ENCODE results near the gene FBXL13. TPM values are rescaled to one million over a fixed set of nuclear protein-coding genes. Genes with fewer than 3 reads are reported as not detected.
"Not testable (repeated sequence)": the region's sequence is repeated elsewhere in the genome, so short reads cannot be mapped to it uniquely, and the experiment has no call there.

Gene FBXL13
- total RNA-seq, 2 experiments from 2014 or later, result 0.54 to 0.74 TPM

- intact Hi-C loops (cut with micrococcal nuclease), result no loop called here
- H3K27ac Mint-ChIP-seq, result no peak overlapping the region
- H3K9me3 Mint-ChIP-seq, result peaks cover 19% of the 10 kb centered on the region
- DNase-seq, result no peak
- CTCF ChIA-PET, result interaction anchor here (1.2 kb wide), 1 partner anchor 15 kb away, joined by 3 read pairs; no protein-coding TSS in a partner anchor
- H3K4me1 Mint-ChIP-seq (ENCODE audit: low read depth), result peaks cover 7% of the 10 kb centered on the region
- no peak overlapping the region for H3K4me3 Mint-ChIP-seq
- no peaks in the 10 kb centered on the region for H3K27me3 Mint-ChIP-seq (ENCODE audit: low read depth)
- H3K36me3 Mint-ChIP-seq (ENCODE audit: low read depth), result peaks cover 39% of the 10 kb centered on the region
These were observed 31.6 kb upstream of the FBXL13 start for GRCh38 chr7:103106005-103106702.

- Mint-ChIP-seq H3K27me3 (ENCODE audit: low read depth) (no peaks in the 10 kb centered on the region), H3K4me1 (ENCODE audit: low read depth) (no peaks in the 10 kb centered on the region), H3K4me3 (no peak overlapping the region), H3K9me3 (no peaks in the 10 kb centered on the region), H3K36me3 (ENCODE audit: low read depth) (peaks cover 10% of the 10 kb centered on the region), H3K27ac (no peak overlapping the region)
- no peak for DNase-seq
- intact Hi-C loops (cut with micrococcal nuclease), result no loop called here
- CTCF ChIA-PET, result no interaction called here
These were observed 26.9 kb upstream of the FBXL13 start for GRCh38 chr7:103101543-103101942.

- no peaks in the 10 kb centered on the region for H3K27me3 Mint-ChIP-seq (ENCODE audit: low read depth)
- H3K4me1 Mint-ChIP-seq (ENCODE audit: low read depth), result no peaks in the 10 kb centered on the region
- peak overlapping the region; percentile 21 for H3K27ac Mint-ChIP-seq
- no peaks in the 10 kb centered on the region for H3K9me3 Mint-ChIP-seq
- CTCF ChIA-PET, result interaction anchor here (0.7 kb wide), 1 partner anchor 57 kb away, joined by 3 read pairs; no protein-coding TSS in a partner anchor
- peaks cover 15% of the 10 kb centered on the region for H3K36me3 Mint-ChIP-seq (ENCODE audit: low read depth)
- no peak for DNase-seq
- intact Hi-C loops (cut with micrococcal nuclease), result no loop called here
- no peak overlapping the region for H3K4me3 Mint-ChIP-seq
These were observed 25.8 kb upstream of the FBXL13 start for GRCh38 chr7:103100348-103100747.

- Mint-ChIP-seq H3K9me3 (no peaks in the 10 kb centered on the region), H3K27ac (no peak overlapping the region), H3K4me1 (ENCODE audit: low read depth) (no peaks in the 10 kb centered on the region), H3K4me3 (no peak overlapping the region), H3K27me3 (ENCODE audit: low read depth) (no peaks in the 10 kb centered on the region), H3K36me3 (ENCODE audit: low read depth) (peaks cover 35% of the 10 kb centered on the region)
- CTCF ChIA-PET, result no interaction called here
- intact Hi-C loops (cut with micrococcal nuclease), result no loop called here
- no peak for DNase-seq
These were observed 22.4 kb upstream of the FBXL13 start for GRCh38 chr7:103097041-103097440.

GRCh38 chr7:103095558-103095957, 21.0 kb upstream of the FBXL13 start:
- DNase-seq; H3K27ac Mint-ChIP-seq; intact Hi-C loops (cut with micrococcal nuclease); H3K27me3 Mint-ChIP-seq (ENCODE audit: low read depth); H3K4me3 Mint-ChIP-seq; H3K4me1 Mint-ChIP-seq (ENCODE audit: low read depth); H3K9me3 Mint-ChIP-seq: not testable (repeated sequence)
- CTCF ChIA-PET, result interaction anchor here (0.6 kb wide), 1 partner anchor 20 kb away, joined by 3 read pairs; the partner anchor contains the start of gene ARMC10
- H3K36me3 Mint-ChIP-seq (ENCODE audit: low read depth), result peaks cover 40% of the 10 kb centered on the region

- no peak overlapping the region for H3K4me3 Mint-ChIP-seq
- no peaks in the 10 kb centered on the region for H3K9me3 Mint-ChIP-seq
- H3K27me3 Mint-ChIP-seq (ENCODE audit: low read depth), result no peaks in the 10 kb centered on the region
- intact Hi-C loops (cut with micrococcal nuclease), result no loop called here
- H3K4me1 Mint-ChIP-seq (ENCODE audit: low read depth), result no peaks in the 10 kb centered on the region
- DNase-seq, result no peak
- no peak overlapping the region for H3K27ac Mint-ChIP-seq
- peaks cover 42% of the 10 kb centered on the region for H3K36me3 Mint-ChIP-seq (ENCODE audit: low read depth)
- CTCF ChIA-PET, result no interaction called here
These were observed 19.5 kb upstream of the FBXL13 start for GRCh38 chr7:103094102-103094501.

- no peak for DNase-seq
- Mint-ChIP-seq H3K4me1 (ENCODE audit: low read depth) (no peaks in the 10 kb centered on the region), H3K27ac (no peak overlapping the region), H3K4me3 (no peak overlapping the region), H3K36me3 (ENCODE audit: low read depth) (peaks cover 43% of the 10 kb centered on the region), H3K27me3 (ENCODE audit: low read depth) (no peaks in the 10 kb centered on the region), H3K9me3 (no peaks in the 10 kb centered on the region)
- CTCF ChIA-PET, result no interaction called here
- intact Hi-C loops (cut with micrococcal nuclease), result no loop called here
These were observed 18.8 kb upstream of the FBXL13 start for GRCh38 chr7:103093429-103093828.

- H3K9me3 Mint-ChIP-seq; H3K4me3 Mint-ChIP-seq; H3K4me1 Mint-ChIP-seq (ENCODE audit: low read depth); H3K27me3 Mint-ChIP-seq (ENCODE audit: low read depth); DNase-seq; intact Hi-C loops (cut with micrococcal nuclease): not testable (repeated sequence)
- Mint-ChIP-seq H3K36me3 (ENCODE audit: low read depth) (peaks cover 48% of the 10 kb centered on the region), H3K27ac (peak overlapping the region; percentile 7)
- CTCF ChIA-PET, result interaction anchor here (0.6 kb wide), 1 partner anchor 125 kb away, joined by 3 read pairs; no protein-coding TSS in a partner anchor
These were observed 17.7 kb upstream of the FBXL13 start for GRCh38 chr7:103092321-103092720.

- Mint-ChIP-seq H3K4me1 (ENCODE audit: low read depth) (peaks cover 17% of the 10 kb centered on the region), H3K4me3 (no peak overlapping the region)
These were observed 8.6 kb upstream of the FBXL13 start for GRCh38 chr7:103083210-103083609.

GRCh38 chr7:103082497-103082896, 7.9 kb upstream of the FBXL13 start:
- H3K9me3 Mint-ChIP-seq, result no peaks in the 10 kb centered on the region
- DNase-seq, result no peak
- H3K27me3 Mint-ChIP-seq (ENCODE audit: low read depth), result no peaks in the 10 kb centered on the region
- H3K4me1 Mint-ChIP-seq (ENCODE audit: low read depth), result peaks cover 23% of the 10 kb centered on the region
- H3K36me3 Mint-ChIP-seq (ENCODE audit: low read depth), result peaks cover 19% of the 10 kb centered on the region
- H3K27ac Mint-ChIP-seq, result no peak overlapping the region
- CTCF ChIA-PET, result interaction anchor here (1.4 kb wide), 1 partner anchor 9 kb away, joined by 3 read pairs; no protein-coding TSS in a partner anchor
- H3K4me3 Mint-ChIP-seq, result no peak overlapping the region
- intact Hi-C loops (cut with micrococcal nuclease), result no loop called here

More at GRCh38 chr7:103083210-103083609, 8.6 kb upstream of the FBXL13 start:
- Mint-ChIP-seq H3K27ac (no peak overlapping the region), H3K27me3 (ENCODE audit: low read depth) (no peaks in the 10 kb centered on the region), H3K9me3 (no peaks in the 10 kb centered on the region), H3K36me3 (ENCODE audit: low read depth) (peaks cover 16% of the 10 kb centered on the region)
- intact Hi-C loops (cut with micrococcal nuclease), result no loop called here
- DNase-seq, result no peak
- CTCF ChIA-PET, result no interaction called here

GRCh38 chr7:103080923-103081322, 6.3 kb upstream of the FBXL13 start:
- H3K4me1 Mint-ChIP-seq (ENCODE audit: low read depth), result peaks cover 33% of the 10 kb centered on the region
- H3K27me3 Mint-ChIP-seq (ENCODE audit: low read depth), result no peaks in the 10 kb centered on the region
- CTCF ChIA-PET, result interaction anchor here (0.6 kb wide), 1 partner anchor 322 kb away, joined by 3 read pairs; no protein-coding TSS in a partner anchor
- intact Hi-C loops (cut with micrococcal nuclease), result no loop called here
- DNase-seq, result no peak
- H3K27ac Mint-ChIP-seq, result no peak overlapping the region
- peaks cover 12% of the 10 kb centered on the region for H3K36me3 Mint-ChIP-seq (ENCODE audit: low read depth)
- H3K9me3 Mint-ChIP-seq, result no peaks in the 10 kb centered on the region
- no peak overlapping the region for H3K4me3 Mint-ChIP-seq

GRCh38 chr7:103079836-103080235, 5.2 kb upstream of the FBXL13 start:
- peaks cover 12% of the 10 kb centered on the region for H3K36me3 Mint-ChIP-seq (ENCODE audit: low read depth)
- no peak overlapping the region for H3K27ac Mint-ChIP-seq
- peaks cover 39% of the 10 kb centered on the region for H3K4me1 Mint-ChIP-seq (ENCODE audit: low read depth)
- H3K9me3 Mint-ChIP-seq, result no peaks in the 10 kb centered on the region
- H3K27me3 Mint-ChIP-seq (ENCODE audit: low read depth), result no peaks in the 10 kb centered on the region
- intact Hi-C loops (cut with micrococcal nuclease), result loop anchor here (5.0 to 10.0 kb wide), 3 partner anchors 217 to 1125 kb away; partner anchors contain the start of genes ORC5 and PMPCB
- CTCF ChIA-PET, result interaction anchor here (0.7 kb wide), 1 partner anchor 62 kb away, joined by 3 read pairs; no protein-coding TSS in a partner anchor
- H3K4me3 Mint-ChIP-seq, result no peak overlapping the region
- DNase-seq, result no peak

- H3K4me3 Mint-ChIP-seq; CTCF ChIA-PET; H3K27ac Mint-ChIP-seq; H3K9me3 Mint-ChIP-seq; DNase-seq; H3K27me3 Mint-ChIP-seq (ENCODE audit: low read depth): not testable (repeated sequence)
- Mint-ChIP-seq H3K36me3 (ENCODE audit: low read depth) (peaks cover 11% of the 10 kb centered on the region), H3K4me1 (ENCODE audit: low read depth) (peaks cover 48% of the 10 kb centered on the region)
- intact Hi-C loops (cut with micrococcal nuclease), result loop anchor here (5.0 to 10.0 kb wide), 3 partner anchors 219 to 1127 kb away; partner anchors contain the start of genes ORC5 and PMPCB
These were observed 3.6 kb upstream of the FBXL13 start for GRCh38 chr7:103078226-103078625.

Measured in activated naive CD4-positive, alpha-beta T cell treated with anti-CD3 and anti-CD28 coated beads for 36 hours (primary cell).